ENCODE data around the gene ZNF335.
A peak's percentile ranks its signal among the peaks of the same experiment; 100 is the strongest.
"Not testable (repeated sequence)": the region's sequence is repeated elsewhere in the genome, so short reads cannot be mapped to it uniquely, and the experiment has no call there.

The ZNF335 gene

DNA sequence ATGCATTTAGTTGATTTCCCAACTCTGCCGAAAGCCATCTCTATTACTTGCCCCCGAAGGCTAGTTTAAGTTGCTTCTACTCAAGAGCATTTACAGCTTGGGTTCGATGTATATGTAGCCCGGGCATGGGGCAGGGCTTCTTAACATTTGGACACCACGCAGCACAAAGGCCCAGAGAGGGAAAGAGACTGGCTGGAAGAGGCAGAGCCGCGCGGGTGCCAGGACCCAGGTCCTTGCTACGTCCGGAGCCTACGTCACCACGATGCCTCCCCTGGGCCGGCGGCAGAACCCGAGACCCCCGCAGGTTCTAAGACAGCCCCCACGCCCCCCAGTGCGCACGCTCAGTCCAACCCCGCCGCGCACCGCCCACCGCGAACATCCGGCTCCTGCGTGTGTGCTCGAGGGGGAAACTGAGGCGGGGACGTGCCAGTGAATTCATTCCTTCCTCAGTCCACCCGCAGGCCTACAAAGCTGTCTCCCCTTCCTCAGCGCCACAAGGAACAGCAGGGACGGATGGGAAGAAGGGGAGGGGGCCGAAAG, 37.9 kb downstream of the ZNF335 start:
- peak; percentile 32 for DNase-seq (ENCODE audit: low read depth)

DNA sequence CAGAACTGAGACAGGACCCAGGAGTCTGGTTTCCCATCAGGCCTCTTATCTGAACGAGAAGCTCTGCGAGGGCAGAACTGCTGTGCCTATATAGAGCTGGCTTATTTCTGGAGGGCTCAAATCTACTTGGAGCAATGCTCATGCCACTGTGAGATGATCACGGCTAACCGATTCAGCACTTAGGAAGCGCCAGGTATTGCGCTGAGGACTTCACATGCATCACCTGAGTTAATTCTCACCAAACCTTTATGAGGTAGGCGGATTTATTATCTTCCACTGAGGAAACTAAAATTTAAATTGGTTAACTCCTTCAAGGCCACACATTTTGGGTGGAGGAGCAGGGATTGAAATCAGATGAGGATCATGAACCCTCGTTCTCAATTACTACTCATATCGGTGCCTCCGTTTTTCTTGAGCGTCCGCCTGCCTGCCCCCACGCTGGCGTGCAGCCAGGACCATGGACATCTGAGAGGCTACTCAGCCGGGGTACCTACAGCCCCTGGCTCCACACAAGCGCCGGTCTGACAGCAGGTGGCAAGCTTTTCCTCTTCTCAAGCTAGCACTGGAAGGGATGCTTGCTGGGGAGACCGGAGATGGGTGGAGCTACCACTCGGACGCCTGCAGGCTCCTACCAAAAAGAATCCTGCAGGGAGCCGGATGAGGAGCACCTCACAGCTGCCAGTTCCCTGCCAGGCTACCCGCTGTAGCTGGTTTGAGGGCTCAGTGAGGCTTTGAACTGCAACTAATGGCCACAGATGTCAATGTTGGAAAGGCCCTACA, 38.5 kb downstream of the ZNF335 start:
- peak; percentile 22 for DNase-seq (ENCODE audit: low read depth)

- DNase-seq (ENCODE audit: low read depth) = not testable (repeated sequence)
Observed at GRCh38 chr20:45931680-45932079, 40.3 kb downstream of the ZNF335 start.

DNA sequence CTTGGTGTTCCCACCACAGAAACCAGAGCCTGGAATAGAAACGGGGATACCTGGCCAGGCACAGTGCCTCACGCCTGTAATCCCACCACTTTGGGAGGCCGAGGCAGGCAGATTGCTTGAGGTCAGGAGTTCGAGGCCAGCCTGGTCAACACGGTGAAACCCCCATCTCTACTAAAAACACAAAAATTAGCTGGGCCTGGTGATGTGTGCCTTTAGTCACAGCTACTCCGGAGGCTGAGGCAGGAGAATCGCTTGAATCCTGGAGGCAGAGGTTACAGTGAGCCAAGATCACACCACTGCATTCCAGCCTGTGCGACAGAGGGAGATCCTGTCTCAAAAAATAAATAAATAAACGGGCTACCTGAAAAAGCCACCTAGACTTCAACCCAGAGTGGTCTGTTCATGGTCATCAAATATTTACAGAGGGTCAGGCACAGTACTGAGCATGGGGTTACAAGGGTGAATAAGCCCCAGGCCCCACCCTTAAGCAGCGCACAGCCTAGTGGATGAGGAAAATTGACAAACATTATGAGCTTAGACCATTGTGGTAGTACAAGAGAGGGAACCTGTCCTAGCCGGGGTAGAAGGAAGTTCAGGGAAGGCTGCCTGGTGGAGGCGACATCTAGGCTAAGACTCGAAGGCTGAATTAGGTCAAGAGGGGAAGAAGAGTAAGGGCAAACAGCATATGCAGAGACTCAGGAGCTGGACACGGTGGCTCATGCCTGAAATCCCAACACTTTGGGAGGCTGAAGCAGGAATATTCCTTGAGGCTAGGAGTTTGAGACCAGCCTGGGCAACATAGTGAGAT, 44.7 kb downstream of the ZNF335 start:
- no peak for DNase-seq (ENCODE audit: low read depth)

DNA sequence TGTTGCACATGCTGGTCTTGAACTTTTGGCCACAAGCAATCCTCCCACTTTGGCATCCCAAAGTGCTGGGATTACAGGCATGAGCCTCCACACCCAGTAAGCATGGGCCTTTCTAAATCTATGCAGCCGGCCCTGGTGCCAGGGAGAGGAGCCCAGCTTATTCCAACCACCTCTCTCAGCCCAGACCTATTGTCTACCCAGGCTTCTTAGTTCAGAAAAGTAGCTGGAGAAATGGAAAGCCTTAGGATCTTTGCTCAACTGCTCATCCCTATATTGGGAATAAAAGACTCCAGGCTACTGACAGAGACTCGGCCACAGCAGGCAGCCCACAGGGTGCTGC, 45.3 kb downstream of the ZNF335 start:
- DNase-seq (ENCODE audit: low read depth) = no peak

GRCh38 chr20:45925821-45926506, 46.0 kb downstream of the ZNF335 start:
- DNase-seq (ENCODE audit: low read depth) = no peak

DNA sequence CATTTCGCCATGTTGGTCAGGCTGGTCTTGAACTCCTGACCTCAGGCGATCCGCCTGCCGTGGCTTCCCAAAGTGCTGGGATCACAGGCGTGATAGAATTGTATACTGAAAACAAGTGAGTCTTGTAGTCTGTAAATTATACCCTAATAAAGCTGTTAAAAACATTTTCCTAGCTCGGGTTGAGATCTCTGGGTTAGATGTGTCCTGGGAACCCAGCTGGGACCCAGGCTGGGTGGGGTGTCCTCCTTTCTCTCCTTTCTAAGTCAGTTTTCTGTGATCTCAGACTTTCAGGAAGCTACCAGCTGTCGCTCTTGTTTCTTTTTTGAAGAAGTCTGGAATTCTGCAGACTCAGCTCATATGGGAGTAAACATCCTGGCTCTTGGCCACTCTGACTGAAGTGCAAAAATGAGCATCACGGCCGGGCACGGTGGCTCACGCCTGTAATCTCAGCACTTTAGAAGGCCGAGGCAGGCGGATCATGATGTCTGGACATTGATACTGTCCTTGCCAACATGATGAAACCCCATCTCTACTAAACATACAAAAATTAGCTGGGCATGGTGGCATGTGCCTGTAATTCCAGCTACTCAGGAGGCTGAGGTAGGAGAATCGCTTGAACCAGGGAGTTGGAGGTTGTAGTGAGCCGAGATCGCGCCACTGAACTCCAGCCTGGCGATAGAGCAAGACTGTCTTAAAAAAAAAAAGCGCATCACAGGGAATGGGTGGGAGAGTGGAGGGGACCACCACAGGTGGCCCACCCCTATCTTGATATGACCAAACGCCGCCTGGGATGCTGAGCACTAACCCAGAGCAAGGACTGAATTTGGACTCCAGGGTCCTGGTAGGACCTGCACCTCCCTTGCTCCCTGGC, 47.4 kb downstream of the ZNF335 start:
- DNase-seq (ENCODE audit: low read depth) = no peak

DNA sequence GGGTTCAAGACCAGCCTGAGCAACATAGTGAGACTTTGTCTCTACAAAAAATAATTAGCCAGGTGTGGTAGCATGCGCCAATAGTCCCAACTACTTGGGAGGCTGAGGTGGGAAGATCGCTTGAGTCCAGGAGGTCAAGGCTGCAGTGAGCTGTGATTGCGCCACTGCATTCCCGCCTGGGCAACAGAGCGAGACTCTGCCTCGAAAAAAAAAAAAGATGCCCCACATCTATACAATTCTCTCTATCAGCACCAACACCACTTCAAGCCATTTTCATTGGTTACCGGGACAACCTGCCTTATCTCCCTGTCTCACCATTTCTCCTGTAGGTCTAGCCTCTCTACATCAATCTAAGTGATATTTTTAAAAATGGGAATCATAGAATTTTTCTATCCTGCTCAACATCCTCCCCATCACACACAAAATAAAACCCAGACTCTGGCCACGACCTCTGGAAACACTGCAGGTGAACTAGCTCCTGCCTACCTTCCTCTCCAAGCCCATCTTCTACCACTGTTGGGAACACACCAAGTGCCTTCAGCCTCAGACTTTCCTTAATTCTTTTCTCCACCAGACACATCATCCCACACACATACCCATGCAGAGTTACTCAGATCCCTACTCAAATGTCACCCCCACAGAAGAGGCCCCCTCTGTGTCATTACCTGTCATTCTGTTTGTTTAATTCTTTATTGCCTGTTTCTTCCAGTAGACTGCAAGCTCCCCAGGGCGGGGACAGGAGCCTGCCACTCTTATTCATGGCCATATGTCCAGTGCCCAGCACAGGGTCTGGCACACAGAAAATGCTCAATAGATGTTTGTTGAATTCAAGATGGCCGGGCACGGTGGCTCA, 50.4 kb downstream of the ZNF335 start:
- no peak for DNase-seq (ENCODE audit: low read depth)

DNA sequence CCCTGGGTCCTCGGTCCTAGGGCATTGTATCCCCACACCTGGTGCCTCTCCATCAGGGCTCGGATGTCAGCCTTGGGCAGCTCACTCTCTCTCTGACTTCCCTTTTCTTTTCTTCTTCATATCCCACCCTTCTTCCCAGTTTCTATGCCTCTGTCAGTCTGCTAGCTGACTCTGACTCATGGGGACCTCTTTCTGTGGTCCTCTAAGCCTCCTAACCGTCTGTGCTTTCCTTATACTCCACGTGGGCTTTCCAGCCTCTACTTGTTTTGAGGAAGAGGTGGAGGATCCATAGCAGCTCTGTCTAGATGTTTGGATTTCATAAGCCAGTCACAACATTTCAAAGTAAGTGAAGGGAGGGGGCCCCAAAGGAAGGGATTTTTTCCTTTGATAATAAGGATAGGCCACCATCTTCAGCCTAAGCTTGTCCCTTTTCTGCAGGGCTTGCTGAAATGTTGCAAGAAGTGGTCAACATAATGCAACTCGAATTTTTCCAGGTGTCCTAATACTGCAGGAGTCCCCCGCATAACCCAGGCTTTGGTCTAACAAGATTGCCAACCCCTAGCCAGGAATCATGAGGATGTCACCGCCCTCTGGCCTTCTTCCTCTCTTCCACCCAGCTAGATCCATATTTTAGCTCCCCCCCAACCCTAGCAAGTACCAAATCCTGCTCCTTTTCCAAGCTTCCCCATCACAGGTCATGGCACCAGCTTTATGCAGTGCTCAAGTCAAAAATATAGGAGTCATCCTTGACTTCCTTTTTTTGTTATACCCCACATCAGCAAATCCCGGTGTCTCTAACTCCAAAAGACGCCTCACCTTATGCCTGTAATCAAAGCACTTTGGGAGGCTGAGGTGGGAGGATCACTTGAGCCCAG, 51.3 kb downstream of the ZNF335 start:
- DNase-seq (ENCODE audit: low read depth) = no peak

- DNase-seq (ENCODE audit: low read depth) = no peak
Observed at GRCh38 chr20:45919542-45920399, 52.2 kb downstream of the ZNF335 start.

DNA sequence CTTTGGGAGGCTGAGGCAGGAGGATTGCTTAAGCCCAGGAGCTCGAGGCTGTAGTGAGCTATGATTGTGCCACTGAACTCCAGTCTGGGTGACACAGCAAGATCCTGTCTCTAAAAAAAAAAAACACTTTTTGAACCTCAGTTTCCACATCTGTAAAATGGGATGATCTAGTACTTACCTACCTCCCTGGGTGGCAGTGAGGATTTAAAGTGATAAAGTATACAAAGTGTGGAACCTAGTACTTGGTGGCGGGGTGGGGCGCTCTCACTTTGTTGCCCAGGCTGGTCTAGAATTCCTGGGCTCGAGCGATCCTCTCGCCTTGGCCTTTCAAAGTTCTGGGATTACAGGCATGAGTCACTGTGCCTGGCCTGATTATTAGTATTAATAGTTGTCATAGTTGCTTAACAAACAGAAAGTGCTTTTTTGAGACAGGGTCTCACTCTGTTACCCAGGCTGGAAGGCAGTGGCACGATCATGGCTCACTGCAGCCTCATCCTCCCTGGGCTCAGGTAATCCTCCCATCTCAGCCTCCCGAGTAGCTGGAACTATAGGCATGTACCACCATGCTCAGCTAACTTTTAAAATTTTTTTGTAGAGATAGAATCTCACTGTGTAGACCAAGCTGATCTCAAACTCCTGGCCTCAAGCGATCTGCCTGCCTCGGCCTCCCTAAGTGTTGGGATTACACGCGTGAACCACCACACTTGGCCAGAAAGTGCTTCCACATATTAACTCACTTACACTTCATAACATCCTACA, 53.0 kb downstream of the ZNF335 start:
- no peak for DNase-seq (ENCODE audit: low read depth)

DNA sequence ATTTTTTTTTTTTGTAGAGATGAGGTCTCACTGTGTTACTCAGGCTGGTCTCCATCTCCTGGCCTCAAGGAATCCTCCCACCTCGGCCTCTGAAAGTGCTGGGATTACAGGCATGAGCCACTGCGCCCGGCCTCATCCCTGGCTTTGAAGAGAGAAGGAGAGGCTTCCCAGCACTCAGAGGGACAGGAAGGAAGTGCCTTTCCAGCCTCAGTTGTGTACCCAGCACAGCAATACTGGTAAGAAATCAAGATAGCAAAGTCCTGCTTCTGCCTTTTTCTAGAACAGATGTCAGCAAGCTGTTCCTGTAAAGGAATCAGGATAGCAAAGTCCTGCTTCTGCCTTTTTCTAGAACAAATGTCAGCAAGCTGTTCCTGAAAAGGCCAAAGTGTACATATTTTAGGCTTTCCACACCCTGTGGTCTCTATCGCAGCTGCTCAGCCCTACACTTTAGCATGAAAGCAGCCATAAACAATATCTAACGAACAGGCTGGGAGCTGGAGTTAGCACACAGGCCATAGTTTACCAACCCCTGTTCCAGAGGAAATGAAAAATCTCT, 53.7 kb downstream of the ZNF335 start:
- DNase-seq (ENCODE audit: low read depth) = no peak

DNA sequence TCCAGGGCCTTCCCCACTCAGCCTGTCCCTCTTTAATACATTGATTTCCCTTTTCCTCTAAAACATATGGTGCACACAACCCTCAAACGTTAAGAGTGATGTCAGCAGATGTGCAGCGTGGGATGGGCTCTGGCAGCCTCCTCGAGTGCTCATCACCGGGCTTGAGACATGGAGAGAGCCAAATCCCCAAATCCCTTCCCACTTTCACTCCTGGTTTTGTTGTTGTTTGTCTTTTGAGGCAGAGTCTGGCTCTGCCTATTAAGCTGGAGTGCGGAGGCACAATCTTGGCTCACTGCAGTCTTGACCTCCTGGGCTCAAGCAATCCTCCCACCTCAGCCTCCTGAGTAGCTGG, 54.2 kb downstream of the ZNF335 start:
- no peak for DNase-seq (ENCODE audit: low read depth)

DNA sequence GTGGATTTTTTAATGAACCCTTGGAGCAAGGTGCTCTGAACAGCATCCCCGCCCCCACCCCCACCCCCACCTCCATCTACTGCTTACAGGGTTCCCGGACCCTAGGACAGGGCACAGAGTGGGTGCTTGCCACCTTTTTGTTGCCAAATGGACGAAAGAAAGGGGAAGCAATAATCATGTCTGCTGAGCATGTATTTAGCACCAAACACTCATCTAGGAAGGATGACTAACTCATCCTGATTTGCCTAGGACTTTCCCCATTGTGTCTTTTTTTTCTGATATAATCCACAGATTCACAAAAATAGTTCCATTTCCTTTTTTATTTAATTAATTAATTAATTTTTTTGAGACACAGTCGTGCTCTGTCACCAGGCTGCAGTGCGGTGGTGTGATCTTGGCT, 58.9 kb downstream of the ZNF335 start:
- DNase-seq (ENCODE audit: low read depth) = no peak

- no peak for DNase-seq (ENCODE audit: low read depth)
Observed at GRCh38 chr20:45912344-45912682, 59.7 kb downstream of the ZNF335 start.

GRCh38 chr20:45911486-45912343, 60.3 kb downstream of the ZNF335 start, which contains the start of gene PLTP:
Gene PLTP (minus strand): TSS chr20:45912155. CDS start chr20:45911452, 703 bp downstream.
- DNase-seq (ENCODE audit: low read depth) = no peak
